Mucosa of rectum (tissue), 2 donors: ENCODE measurements around the gene C1QL1.

Experiments used
- H3K27ac ChIP-seq, 2 donors: one replicate each; pipeline ENCODE4 v1.7.0; 2013; ENCODE audit warnings: inconsistent platforms in 2 of 2, low read depth in 2 of 2, low read length in 2 of 2
- H3K27me3 ChIP-seq, 2 donors: one replicate each; pipeline ENCODE4 v1.7.0; 2013; ENCODE audit warnings: low read length in 2 of 2; ENCODE audit not compliant: control insufficient read depth in 2 of 2, insufficient read depth in 2 of 2
- H3K36me3 ChIP-seq, 2 donors: one replicate each; pipeline ENCODE4 v1.7.0; 2013; ENCODE audit warnings: low read length in 2 of 2; ENCODE audit not compliant: control insufficient read depth in 2 of 2, insufficient read depth in 2 of 2
- H3K4me1 ChIP-seq, 2 donors: one replicate each; pipeline ENCODE4 v1.7.0; 2013; ENCODE audit warnings: low read length in 2 of 2, mild to moderate bottlenecking in 1 of 2; ENCODE audit not compliant: control insufficient read depth in 2 of 2, insufficient read depth in 2 of 2
- H3K4me3 ChIP-seq, 2 donors: one replicate each; pipeline ENCODE4 v1.7.0; 2013; ENCODE audit warnings: low read length in 2 of 2
- H3K9ac ChIP-seq, 2 donors: one replicate each; pipeline ENCODE4 v1.7.0; 2013; ENCODE audit warnings: low read length in 2 of 2, low read depth in 1 of 2, mild to moderate bottlenecking in 1 of 2
- H3K9me3 ChIP-seq, 2 donors: one replicate each; pipeline ENCODE4 v1.7.0; 2013; ENCODE audit warnings: low read length in 2 of 2; ENCODE audit not compliant: control insufficient read depth in 2 of 2
- donor health status: healthy.
- donor health status: Normal muscosa, but diverticular disease.

C1QL1 gene

GRCh38 chr17:44989552-44990138 lies 21.5 kb upstream of the C1QL1 start:
- Histone ChIP-seq H3K9me3 (no peaks in the 10 kb centered on the region), H3K4me1 (no peaks in the 10 kb centered on the region), H3K27ac (no peak overlapping the region), H3K36me3 (no peaks in the 10 kb centered on the region), H3K9ac (no peak overlapping the region), H3K4me3 (no peak overlapping the region), H3K27me3 (peaks cover 5 to 11% of the 10 kb centered on the region in 2 donors)

- H3K9ac ChIP-seq: no peak overlapping the region
- H3K4me1 ChIP-seq: no peaks in the 10 kb centered on the region
- H3K4me3 ChIP-seq: no peak overlapping the region
- no peaks in the 10 kb centered on the region for H3K36me3 ChIP-seq
- no peaks in the 10 kb centered on the region for H3K9me3 ChIP-seq
- peaks cover 5 to 11% of the 10 kb centered on the region in 2 donors for H3K27me3 ChIP-seq
- H3K27ac ChIP-seq: no peak overlapping the region
These were observed 20.2 kb upstream of the C1QL1 start for GRCh38 chr17:44988044-44988942.

DNA sequence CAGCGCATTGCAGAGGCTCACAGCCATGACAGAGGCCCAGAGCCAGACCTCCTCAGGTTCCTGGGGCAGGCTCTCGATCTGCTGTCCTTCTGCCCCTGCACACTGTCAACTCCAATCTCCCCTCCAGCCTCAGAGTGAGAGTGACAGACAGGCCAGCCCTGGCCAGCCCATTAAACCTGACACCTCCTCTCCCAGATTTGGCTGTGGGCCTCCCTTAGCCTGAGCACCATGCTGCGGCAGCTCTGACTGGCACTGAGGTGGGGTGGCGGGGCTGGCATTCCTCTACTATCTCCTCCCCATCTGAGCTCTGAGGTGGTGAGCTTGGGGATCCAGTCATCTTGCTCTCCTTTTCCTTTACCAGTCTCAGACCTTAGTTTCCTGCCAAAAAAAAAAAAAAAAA lies 15.5 kb upstream of the C1QL1 start:
- Histone ChIP-seq H3K9ac (no peak overlapping the region), H3K9me3 (no peaks in the 10 kb centered on the region), H3K27ac (no peak overlapping the region), H3K27me3 (peaks cover 8 to 12% of the 10 kb centered on the region in 2 donors), H3K4me3 (no peak overlapping the region), H3K36me3 (no peaks in the 10 kb centered on the region), H3K4me1 (peaks cover 3 to 5% of the 10 kb centered on the region in 2 donors)

DNA sequence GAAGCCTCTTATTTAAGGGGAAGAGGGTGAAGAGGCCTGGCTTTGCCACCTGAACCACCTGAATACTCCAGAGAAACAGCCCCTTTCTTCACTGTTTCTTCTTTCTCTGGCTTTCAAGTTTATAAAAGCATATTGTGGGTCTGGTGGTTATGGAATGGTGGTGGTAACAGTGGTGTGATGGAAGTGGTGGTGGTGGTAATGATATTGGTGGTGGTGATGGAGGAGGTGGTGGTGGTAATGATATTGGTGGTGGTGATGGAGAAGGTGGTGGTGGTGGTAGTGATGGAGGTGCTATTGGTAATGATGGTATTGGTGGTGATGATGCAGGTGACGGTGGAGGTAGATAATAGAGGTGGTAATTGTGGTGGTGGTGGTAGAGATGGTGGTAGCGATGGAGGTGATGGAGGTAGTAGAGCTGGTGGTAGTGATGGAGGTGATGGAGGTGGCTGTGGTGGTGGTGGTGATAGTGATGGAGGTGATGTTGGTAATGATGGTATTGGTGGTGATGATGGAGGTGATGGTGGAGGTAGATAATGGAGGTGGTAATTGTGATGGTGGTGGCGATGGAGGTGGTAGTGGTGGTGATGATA lies 14.1 kb upstream of the C1QL1 start:
- H3K27me3 ChIP-seq: peaks cover 10 to 14% of the 10 kb centered on the region in 2 donors
- H3K36me3 ChIP-seq: no peaks in the 10 kb centered on the region
- no peak overlapping the region for H3K4me3 ChIP-seq
- peaks cover 11 to 12% of the 10 kb centered on the region in 2 donors for H3K4me1 ChIP-seq
- H3K9ac ChIP-seq: no peak overlapping the region
- H3K9me3 ChIP-seq: no peaks in the 10 kb centered on the region
- H3K27ac ChIP-seq: peak overlapping the region in 1 of 2 donors; percentile 57

- H3K4me3 ChIP-seq: no peak overlapping the region
These were observed 13.3 kb upstream of the C1QL1 start for GRCh38 chr17:44981221-44981968.

DNA sequence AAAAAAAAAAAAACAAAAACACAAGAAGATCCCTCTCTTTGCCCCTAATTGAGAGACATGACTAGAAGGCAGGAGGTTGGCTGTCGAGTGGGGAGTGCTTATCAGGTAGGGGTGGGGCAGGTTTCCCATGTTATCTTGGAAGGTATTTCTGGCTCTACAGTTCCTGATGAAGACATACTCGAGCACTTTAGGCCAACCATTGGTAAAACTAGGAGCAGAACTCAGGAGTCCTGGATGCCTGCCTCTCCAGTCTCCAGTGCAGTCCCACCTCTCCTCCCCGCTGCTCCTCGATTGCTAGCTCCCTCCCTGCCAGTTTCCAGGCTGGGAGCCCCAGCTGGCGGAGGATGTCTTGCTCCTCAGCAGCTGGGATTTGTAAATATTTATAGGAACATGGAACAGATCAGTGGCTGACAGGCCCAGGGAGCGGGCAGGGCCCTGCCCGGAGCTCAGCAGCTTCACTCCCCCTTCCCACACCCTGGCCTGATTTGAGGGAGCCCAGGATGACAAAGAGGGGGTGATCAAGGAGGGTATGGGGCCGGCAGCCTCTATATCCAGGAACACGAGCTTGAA lies 11.4 kb upstream of the C1QL1 start:
- H3K4me1 ChIP-seq: peaks cover 11 to 12% of the 10 kb centered on the region in 2 donors
- peak overlapping the region in 1 of 2 donors; percentile 67 for H3K27ac ChIP-seq
- H3K9ac ChIP-seq: no peak overlapping the region

More at GRCh38 chr17:44981221-44981968, 13.3 kb upstream of the C1QL1 start:
- peaks cover 8 to 13% of the 10 kb centered on the region in 2 donors for H3K27me3 ChIP-seq
- peak overlapping the region; percentile 40 to 57 for H3K27ac ChIP-seq
- no peak overlapping the region for H3K9ac ChIP-seq
- no peaks in the 10 kb centered on the region for H3K9me3 ChIP-seq
- H3K36me3 ChIP-seq: no peaks in the 10 kb centered on the region
- H3K4me1 ChIP-seq: peaks cover 11 to 12% of the 10 kb centered on the region in 2 donors

DNA sequence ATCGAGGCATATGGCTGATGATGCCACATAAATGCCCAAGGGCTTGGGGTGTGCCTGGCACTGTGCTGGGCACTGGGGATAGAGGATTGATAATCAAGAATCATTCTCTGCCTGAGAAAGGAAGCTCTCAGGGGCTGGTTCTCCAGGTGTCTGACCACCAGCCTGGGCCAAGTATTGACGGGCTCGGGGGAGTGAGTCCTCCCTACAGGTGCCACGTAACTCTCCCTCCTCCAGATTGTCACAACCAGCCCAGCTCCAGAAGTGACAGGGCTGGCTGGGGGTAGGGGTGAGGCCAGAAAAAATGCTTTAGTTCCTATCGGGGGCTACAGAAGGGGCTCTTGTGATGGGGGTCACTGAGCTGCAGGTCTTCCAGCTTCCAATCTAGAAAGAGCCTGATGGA lies 10.7 kb upstream of the C1QL1 start:
- H3K36me3 ChIP-seq: no peaks in the 10 kb centered on the region
- H3K27ac ChIP-seq: peak overlapping the region; percentile 0 to 18
- H3K9me3 ChIP-seq: no peaks in the 10 kb centered on the region
- H3K4me3 ChIP-seq: no peak overlapping the region
- peaks cover 11 to 12% of the 10 kb centered on the region in 2 donors for H3K4me1 ChIP-seq
- H3K9ac ChIP-seq: no peak overlapping the region
- H3K27me3 ChIP-seq: peaks cover 7 to 13% of the 10 kb centered on the region in 2 donors

More for the DNA sequence above, 11.4 kb upstream of the C1QL1 start:
- Histone ChIP-seq H3K9me3 (no peaks in the 10 kb centered on the region), H3K4me3 (no peak overlapping the region), H3K36me3 (no peaks in the 10 kb centered on the region), H3K27me3 (peaks cover 7 to 13% of the 10 kb centered on the region in 2 donors)

GRCh38 chr17:44977814-44978550 lies 9.9 kb upstream of the C1QL1 start:
- Histone ChIP-seq H3K27ac (peak overlapping the region; percentile 12 to 39), H3K9ac (no peak overlapping the region), H3K27me3 (peaks cover 7 to 13% of the 10 kb centered on the region in 2 donors), H3K36me3 (no peaks in the 10 kb centered on the region), H3K4me3 (no peak overlapping the region), H3K9me3 (no peaks in the 10 kb centered on the region), H3K4me1 (peaks cover 11 to 12% of the 10 kb centered on the region in 2 donors)

GRCh38 chr17:44977065-44977464 lies 9.0 kb upstream of the C1QL1 start:
- H3K27ac ChIP-seq: peak overlapping the region in 1 of 2 donors; percentile 39
- peaks cover 11 to 12% of the 10 kb centered on the region in 2 donors for H3K4me1 ChIP-seq
- no peak overlapping the region for H3K4me3 ChIP-seq
- peaks cover 7 to 13% of the 10 kb centered on the region in 2 donors for H3K27me3 ChIP-seq
- H3K36me3 ChIP-seq: no peaks in the 10 kb centered on the region
- no peaks in the 10 kb centered on the region for H3K9me3 ChIP-seq
- H3K9ac ChIP-seq: no peak overlapping the region
